Testis (tissue), 2 donors: ENCODE measurements around the gene ENAM.

ENCODE experiments used
- CTCF ChIP-seq, 3 experiments: fragments of 450-650 bp in 2 of 3; fragments of 200-600 bp in 1 of 3; sonication (generic) in 1 of 3; IDR thresholded peaks; one replicate each; pipeline ENCODE4 v1.5.1; 2016 to 2019; ENCODE audit warnings: antibody characterized with exemption in 3 of 3, mild to moderate bottlenecking in 2 of 3, moderate library complexity in 1 of 3
- POLR2A ChIP-seq: fragments of 450-650 bp; IDR thresholded peaks from one replicate; pipeline ENCODE4 v1.6.1; 2017; ENCODE audit warnings: antibody characterized with exemption, mild to moderate bottlenecking, moderate library complexity

GRCh38 chr4:70624226-70624793, 4.2 kb upstream of the ENAM start:
- no peak for TF ChIP-seq CTCF (IDR thresholded peaks at IDR 0.05)
- TF ChIP-seq POLR2A = no peak
